A549 (cell line): ENCODE results near the gene GAREM1.

Experiments
- NFE2L2 ChIP-seq: fragments of 150-350 bp; conservative IDR thresholded peaks from 2 replicates; pipeline ENCODE4 v1.6.1; 2014; ENCODE audit warnings: low read length
- TF ChIP-seq, protein P1 (sequence below): IDR thresholded peaks from 2 replicates; pipeline ENCODE4 v1.6.1; 2012

DNA sequence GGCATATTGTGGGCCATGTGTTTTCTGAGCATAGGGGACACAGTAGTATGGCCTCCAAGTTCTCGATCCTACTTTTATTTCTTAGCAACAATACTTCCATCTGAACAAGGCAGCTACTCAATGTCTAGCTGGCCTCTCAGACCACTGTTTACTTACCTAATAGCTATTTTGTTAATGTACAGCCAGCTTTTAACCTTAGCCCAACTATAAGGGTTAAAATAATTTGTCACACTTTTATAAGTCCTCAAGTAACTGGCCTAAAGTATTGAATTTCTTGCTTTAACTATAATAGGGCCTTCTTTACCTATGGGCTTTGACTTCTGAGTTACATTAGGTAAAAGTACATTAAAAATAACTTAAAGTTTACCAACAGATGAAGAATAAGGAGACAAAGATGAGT is 117.4 kb downstream of the GAREM1 start:
- no peak for TF ChIP-seq NFE2L2
- TF ChIP-seq, protein P1, sequence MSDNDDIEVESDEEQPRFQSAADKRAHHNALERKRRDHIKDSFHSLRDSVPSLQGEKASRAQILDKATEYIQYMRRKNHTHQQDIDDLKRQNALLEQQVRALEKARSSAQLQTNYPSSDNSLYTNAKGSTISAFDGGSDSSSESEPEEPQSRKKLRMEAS: no peak
